Measurements from ENCODE around the gene IMP3.

- TF ChIP-seq POLR2A (IDR thresholded peaks at IDR 0.05) (no peak), CTCF (IDR thresholded peaks at IDR 0.05) (no peak)
These were observed 37.7 kb upstream of the IMP3 start for GRCh38 chr15:75677465-75678323.

Data from esophagus squamous epithelium (tissue), 4 donors.